DMS79 treated with DMSO at 0.1 percent for 48 hours (cell line): Measurements from ENCODE around the gene E4F1.

ENCODE experiments used
- DNase-seq: peaks from one replicate; lab custom pipeline; 2025; lab: John Stamatoyannopoulos, UW

The E4F1 gene

GRCh38 chr16:2273931-2274330 lies 50.5 kb downstream of the E4F1 start:
- DNase-seq: no peak

DNA sequence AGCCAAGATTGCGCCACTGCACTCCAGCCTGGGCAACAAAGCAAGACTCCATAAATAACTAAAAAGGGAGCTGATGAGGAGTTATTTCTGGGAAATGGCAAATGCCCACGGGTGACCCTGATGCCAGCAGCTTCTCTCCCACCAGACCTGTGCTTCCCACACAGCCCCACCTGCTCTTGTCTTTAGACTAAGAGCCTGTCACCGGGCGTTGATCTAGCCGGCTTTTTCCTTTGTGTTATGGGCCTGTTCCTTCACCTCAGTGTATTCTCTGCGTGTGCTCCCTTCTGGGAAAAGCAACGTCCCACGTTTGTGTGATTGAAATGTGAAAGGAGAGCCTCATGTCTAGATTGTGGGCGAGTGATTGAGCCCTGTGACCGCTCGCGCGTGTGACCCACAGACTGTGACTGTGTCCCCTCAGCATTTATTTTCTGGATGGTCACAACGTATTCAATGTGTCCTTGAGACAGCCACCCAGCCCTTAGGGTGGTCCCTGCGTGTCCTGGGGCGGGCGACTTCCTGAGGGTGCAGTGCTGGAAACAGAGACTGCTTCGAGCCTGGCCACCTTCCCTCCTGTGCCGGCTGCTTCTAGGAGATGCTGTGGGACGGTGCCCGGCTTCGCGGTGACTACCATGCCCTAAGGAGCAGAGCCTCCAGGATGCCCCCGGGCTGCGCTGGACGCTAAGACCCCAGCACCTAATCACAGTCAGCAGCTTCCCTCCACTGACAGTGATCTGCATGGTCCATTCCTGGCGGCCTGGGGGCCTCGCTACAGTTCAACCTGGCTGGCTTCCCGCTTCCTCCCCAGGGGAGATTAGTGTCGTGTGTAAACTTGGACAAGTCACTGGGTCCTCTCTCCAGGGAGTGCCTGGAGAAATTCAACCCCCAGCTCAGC lies 52.3 kb downstream of the E4F1 start:
- DNase-seq: no peak

GRCh38 chr16:2276368-2277195 lies 53.2 kb downstream of the E4F1 start:
- DNase-seq: no peak

DNA sequence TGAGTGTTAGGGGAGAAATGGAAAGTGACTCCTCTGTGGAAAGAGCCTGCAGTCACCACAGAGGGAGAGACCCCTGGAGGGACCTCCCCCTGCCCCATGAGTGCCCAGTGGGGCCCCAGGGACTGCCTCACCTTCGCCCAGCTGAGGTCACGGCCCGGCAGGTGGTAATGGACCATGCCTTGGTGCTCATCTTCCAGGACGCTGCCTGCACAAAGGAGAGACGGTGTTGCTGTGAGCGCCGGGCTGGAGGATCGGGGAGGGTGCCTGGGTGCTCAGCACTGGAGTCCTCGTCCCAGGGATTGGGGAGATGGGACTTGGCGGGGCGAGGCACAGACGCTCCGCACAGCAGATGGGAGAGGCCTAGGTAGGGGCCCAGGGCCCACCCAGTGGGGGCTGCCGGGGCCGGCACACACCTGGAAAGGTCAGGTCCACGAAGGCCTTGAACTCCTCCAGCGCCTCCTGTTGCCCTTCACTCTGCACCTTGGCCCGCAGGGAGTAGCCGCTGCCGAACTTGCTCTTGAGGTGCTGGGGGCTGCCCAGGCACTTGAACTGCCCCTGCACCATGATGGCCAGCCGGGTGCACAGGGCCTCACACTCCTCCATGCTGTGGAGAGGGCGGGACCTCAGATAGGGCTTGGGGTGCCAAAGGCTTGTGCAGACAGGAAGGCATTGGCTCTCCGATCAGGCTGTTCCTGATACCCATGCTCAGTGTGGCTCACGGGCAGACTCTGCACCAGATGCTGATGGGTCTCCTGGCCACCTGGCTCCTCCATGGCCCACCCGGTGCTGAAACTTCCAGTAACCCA lies 54.3 kb downstream of the E4F1 start:
- no peak for DNase-seq

DNA sequence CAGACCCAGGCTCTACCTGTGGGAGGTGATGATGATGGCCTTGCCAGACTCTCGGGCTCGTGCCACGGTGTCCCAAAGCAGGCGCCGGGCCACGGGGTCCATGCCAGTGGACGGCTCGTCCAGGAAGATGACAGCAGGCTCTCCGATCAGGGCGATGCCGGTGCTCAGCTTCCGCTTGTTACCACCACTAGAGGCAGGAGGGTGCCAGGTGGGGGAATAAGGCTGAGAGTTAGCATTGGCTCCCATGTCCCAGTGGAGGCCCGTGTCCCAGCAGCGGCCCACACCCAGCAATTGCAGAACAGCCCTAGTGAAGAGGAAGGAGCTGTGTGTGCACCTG lies 54.8 kb downstream of the E4F1 start:
- DNase-seq: no peak

DNA sequence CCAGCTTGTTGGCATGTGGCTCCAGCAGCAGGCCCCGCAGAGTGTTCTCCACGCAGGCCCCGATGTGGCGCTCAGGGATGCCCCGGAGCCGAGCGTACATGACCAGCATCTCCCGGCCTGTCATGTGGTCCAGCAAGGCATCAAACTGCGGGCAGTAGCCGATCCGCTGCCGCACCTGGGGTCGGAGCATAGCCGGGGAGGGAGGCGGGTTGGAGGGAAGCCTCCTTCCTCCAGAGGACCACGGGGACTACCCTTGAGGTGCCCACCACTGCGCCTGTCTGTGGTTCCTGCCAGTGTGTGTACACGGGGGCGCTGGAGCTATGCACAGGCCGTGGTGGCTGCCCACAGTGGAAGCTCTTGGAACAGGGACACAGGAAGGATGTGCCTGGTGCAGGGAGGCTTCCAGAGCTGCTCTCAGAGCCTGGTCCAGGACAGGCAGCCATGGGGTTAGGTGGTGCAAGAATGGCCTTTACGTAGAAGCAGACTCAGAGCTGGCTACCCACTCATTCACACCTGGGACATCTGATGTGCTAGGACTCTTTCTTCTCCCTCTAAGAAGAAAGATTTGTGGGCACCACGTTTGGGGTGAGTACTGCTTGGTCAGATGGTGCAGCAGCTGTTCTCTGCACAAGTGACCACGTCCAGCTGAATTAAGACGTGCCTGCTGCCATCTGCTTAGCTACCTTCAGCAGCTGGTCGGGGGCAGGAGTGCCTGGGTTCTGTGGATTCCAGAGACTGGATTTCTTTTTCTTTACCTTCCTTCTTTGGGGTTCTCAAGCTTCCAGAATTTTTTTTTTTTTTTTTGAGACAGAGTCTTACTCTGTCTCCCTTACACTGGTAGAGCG lies 55.8 kb downstream of the E4F1 start:
- DNase-seq: no peak

GRCh38 chr16:2280461-2280860 lies 57.1 kb downstream of the E4F1 start:
- no peak for DNase-seq

- no peak for DNase-seq
Observed at GRCh38 chr16:2280981-2281542, 57.7 kb downstream of the E4F1 start.

- no peak for DNase-seq
Observed at GRCh38 chr16:2282262-2282661, 58.9 kb downstream of the E4F1 start.

DNA sequence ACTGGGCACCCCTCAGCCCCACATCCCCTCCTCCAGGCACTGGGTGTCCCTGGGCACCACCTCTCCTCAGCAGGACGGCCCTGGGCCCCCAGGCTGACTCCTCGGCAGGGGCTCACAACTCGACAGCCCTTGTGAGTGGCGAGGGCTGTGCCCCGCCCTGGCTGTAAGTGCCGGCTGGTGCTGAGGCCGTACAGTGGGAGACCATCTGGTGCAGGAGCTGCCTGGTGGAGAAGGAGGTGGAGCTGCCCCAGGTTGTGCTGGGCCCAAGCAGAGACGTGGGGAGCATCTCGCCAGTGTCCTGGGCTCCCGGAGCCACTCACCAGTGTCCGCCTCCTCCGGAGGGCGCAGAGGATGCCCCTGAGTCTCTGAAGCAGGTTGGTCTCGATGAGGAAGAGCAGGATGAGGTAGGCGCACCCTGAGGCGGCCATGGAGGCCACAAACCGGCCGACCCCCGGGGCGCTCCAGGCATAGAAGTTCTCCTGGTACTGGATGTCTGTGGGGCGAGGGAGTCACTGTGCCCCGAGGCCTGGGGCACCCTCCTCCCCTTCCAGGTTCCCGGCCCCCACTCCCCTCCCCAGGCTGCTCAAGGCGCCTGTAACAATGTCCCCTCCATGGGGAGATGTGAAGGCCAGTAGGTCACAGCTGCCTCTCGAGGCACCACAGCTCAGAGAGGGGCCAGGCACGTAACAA lies 59.6 kb downstream of the E4F1 start:
- DNase-seq: no peak

DNA sequence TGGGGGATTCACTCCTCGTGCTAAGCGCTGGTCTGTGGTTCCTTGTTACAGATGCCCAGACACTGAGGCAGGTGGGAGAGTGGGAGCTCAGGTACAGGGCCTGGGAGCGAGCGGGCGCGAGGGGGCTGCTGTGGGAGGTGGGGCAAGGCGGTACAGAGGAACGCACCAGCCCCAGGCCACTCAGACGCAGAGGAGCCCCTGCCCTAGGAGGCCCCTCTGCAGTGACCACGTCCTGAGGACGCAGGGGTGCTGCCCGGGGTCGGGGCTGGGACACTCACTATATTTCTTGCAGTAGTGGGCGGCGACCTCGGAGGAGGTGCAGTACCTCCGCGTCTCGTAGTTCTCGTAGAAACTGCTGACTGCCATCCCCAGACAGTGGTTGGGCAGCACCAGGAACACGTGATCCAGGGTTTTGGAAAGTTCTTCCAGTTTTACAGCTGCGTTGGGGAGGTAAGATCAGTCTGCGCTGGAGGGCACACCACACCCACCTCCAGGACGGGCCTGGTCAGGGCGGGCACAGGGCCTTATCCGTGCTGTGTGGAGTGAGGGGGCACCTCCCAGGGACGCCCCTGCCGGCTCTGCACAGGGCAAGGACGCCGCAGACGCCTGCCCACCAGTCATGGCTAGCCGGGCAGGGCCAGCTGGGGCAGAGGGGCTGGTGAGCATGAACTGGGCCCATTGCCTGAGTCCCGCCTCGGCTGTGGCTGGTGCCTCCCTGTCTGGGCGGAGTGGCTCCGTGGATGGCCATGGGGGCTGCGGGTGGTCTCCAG lies 60.8 kb downstream of the E4F1 start:
- DNase-seq: no peak

GRCh38 chr16:2284797-2285576 lies 61.6 kb downstream of the E4F1 start:
- no peak for DNase-seq
